LNCAP (cell line): ENCODE data around the gene SERPINE2.

Source experiments
- TF ChIP-seq, protein P1 (sequence below): fragments of 450-650 bp; IDR thresholded peaks from 2 replicates; pipeline ENCODE4 v1.5.1; 2017; ENCODE audit warnings: mild to moderate bottlenecking

SERPINE2 gene

DNA sequence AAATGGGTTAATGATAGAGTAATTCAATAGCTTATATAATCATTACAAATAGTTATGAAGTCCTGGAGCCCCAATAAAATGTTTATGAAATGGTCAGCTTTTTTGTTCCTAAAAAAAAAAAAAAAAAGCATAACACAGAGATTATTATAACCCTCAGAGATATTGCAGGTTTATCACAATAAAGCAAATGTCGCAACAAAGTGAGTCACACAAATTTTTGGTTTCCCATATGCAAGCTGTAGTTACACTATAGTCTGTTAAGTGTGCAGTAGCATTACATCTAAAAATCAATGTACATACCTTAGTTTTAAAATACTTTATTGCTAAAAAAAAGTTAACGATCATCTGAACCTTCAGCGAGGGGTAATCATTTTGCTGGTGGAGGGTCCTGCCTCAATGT lies 114.0 kb downstream of the SERPINE2 start:
- TF ChIP-seq, protein P1, sequence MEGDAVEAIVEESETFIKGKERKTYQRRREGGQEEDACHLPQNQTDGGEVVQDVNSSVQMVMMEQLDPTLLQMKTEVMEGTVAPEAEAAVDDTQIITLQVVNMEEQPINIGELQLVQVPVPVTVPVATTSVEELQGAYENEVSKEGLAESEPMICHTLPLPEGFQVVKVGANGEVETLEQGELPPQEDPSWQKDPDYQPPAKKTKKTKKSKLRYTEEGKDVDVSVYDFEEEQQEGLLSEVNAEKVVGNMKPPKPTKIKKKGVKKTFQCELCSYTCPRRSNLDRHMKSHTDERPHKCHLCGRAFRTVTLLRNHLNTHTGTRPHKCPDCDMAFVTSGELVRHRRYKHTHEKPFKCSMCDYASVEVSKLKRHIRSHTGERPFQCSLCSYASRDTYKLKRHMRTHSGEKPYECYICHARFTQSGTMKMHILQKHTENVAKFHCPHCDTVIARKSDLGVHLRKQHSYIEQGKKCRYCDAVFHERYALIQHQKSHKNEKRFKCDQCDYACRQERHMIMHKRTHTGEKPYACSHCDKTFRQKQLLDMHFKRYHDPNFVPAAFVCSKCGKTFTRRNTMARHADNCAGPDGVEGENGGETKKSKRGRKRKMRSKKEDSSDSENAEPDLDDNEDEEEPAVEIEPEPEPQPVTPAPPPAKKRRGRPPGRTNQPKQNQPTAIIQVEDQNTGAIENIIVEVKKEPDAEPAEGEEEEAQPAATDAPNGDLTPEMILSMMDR, result no peak
